GM12865 (cell line): ENCODE results near the gene CLDND1.
"Not testable (repeated sequence)": the region's sequence is repeated elsewhere in the genome, so short reads cannot be mapped to it uniquely, and the experiment has no call there.

Experiments
- DNase-seq: peaks from one replicate; pipeline ENCODE4 v3.0.0; 2010; ENCODE audit warnings: low read depth
- H3K4me3 ChIP-seq: 2 replicates; pipeline ENCODE4 v1.5.1; 2011; ENCODE audit warnings: mild to moderate bottlenecking, low read depth, low read length, control low read depth
- CTCF ChIP-seq: IDR thresholded peaks from 2 replicates; pipeline ENCODE4 v1.5.1; 2011; ENCODE audit warnings: low read length, control low read depth, low read depth, inconsistent platforms; ENCODE audit not compliant: insufficient read depth; ENCODE audit errors: missing control alignments

CLDND1 gene

GRCh38 chr3:98563661-98564281 is 41.1 kb upstream of the CLDND1 start:
- DNase-seq, result peak; percentile 91
- TF ChIP-seq CTCF, result no peak
- H3K4me3 ChIP-seq, result peak overlapping the region; percentile 72

GRCh38 chr3:98561727-98562521 is 39.2 kb upstream of the CLDND1 start:
- peak overlapping the region; percentile 72 for H3K4me3 ChIP-seq
- DNase-seq, result peak; percentile 89
- no peak for TF ChIP-seq CTCF

DNA sequence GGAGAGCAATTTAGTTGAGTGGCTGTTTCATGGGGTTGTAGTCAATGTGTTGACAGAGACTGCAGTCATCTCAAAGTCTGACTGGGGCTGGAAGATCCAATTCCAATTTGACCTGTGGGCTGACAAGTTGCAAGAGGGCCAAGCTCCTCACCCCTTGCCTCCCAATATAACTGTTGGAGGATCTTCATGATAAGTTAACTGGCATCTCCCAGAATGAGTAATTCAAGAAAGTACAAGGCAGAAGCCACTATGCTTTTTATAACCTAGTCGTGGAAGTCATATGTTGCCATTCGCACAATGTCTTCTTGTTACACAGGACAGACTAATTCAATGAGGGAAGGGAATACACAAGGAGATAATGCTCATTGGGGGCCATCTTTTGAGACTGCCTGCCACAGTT is 38.2 kb upstream of the CLDND1 start:
- peak overlapping the region; percentile 72 for H3K4me3 ChIP-seq
- no peak for TF ChIP-seq CTCF
- peak; percentile 89 for DNase-seq

- not testable (repeated sequence) for DNase-seq
- peak overlapping the region; percentile 72 for H3K4me3 ChIP-seq
Observed at GRCh38 chr3:98559769-98560168, 37.1 kb upstream of the CLDND1 start.

GRCh38 chr3:98558100-98558827 is 35.6 kb upstream of the CLDND1 start:
- no peak for TF ChIP-seq CTCF
- DNase-seq, result no peak
- H3K4me3 ChIP-seq, result peak overlapping the region; percentile 72

GRCh38 chr3:98557324-98558010 is 34.8 kb upstream of the CLDND1 start:
- DNase-seq, result peak; percentile 95
- no peak for TF ChIP-seq CTCF
- H3K4me3 ChIP-seq, result peak overlapping the region; percentile 72
